Common myeloid progenitor, CD34-positive (primary cell): Measurements from ENCODE around the gene FAM83C. TPM values are rescaled to one million over a fixed set of nuclear protein-coding genes. Genes with fewer than 3 reads are reported as not detected.

Experiments
- CTCF ChIA-PET: fragments of 350-600 bp; sonication (Branson Sonifier 250); formaldehyde crosslinking; loops from one replicate; lab custom pipeline; 2021; ENCODE audit warnings: antibody characterized with exemption; lab: Charles Lee
- POLR2A ChIA-PET: fragments of 350-600 bp; sonication (Branson Sonifier 250); formaldehyde crosslinking; loops from one replicate; lab custom pipeline; 2021; ENCODE audit warnings: antibody characterized with exemption; lab: Charles Lee
- DNase-seq, 3 donors: peaks; one replicate each; pipeline versions ENCODE4 v3.0.0 to v3.0.0-alpha.2; 2013
- H3K27ac ChIP-seq, 2 experiments: 1 replicate in 1 of 2; 2 replicates in 1 of 2; pipeline ENCODE4 v1.7.0; 2013; ENCODE audit warnings: inconsistent platforms in 2 of 2, low read length in 2 of 2, mild to moderate bottlenecking in 2 of 2, low read depth in 1 of 2, moderate library complexity in 1 of 2; ENCODE audit not compliant: severe bottlenecking in 2 of 2, insufficient read depth in 1 of 2, poor library complexity in 1 of 2
- H3K27me3 ChIP-seq, 5 experiments: replicated peaks in 2 of 5; 1 replicate in 3 of 5; 2 replicates in 2 of 5; pipeline versions ENCODE4 v1.6.1 to v1.7.0; 2013; ENCODE audit warnings: low read length in 4 of 5, mild to moderate bottlenecking in 2 of 5, moderate library complexity in 2 of 5, inconsistent platforms in 1 of 5; ENCODE audit not compliant: insufficient read depth in 5 of 5, control insufficient read depth in 4 of 5
- H3K36me3 ChIP-seq, 4 experiments: 1 replicate in 2 of 4; 2 replicates in 2 of 4; pipeline versions ENCODE4 v1.6.1 to v1.7.0; 2013; ENCODE audit warnings: low read length in 3 of 4, control low read depth in 1 of 4, mild to moderate bottlenecking in 1 of 4; ENCODE audit not compliant: control insufficient read depth in 4 of 4, insufficient read depth in 4 of 4
- H3K4me1 ChIP-seq, 4 experiments: 1 replicate in 3 of 4; 2 replicates in 1 of 4; pipeline versions ENCODE4 v1.6.1 to v1.7.1; 2013; ENCODE audit warnings: low read length in 3 of 4, mild to moderate bottlenecking in 3 of 4, control low read depth in 1 of 4, inconsistent platforms in 1 of 4, moderate library complexity in 1 of 4; ENCODE audit not compliant: control insufficient read depth in 4 of 4, insufficient read depth in 4 of 4; ENCODE audit errors: control extremely low read depth in 1 of 4
- H3K4me3 ChIP-seq, 7 experiments: 1 replicate in 4 of 7; 2 replicates in 3 of 7; pipeline versions ENCODE4 v1.5.1 to v1.7.0; 2013; ENCODE audit warnings: mild to moderate bottlenecking in 7 of 7, low read length in 6 of 7, moderate library complexity in 6 of 7, inconsistent platforms in 2 of 7, low read depth in 2 of 7, control low read depth in 1 of 7; ENCODE audit not compliant: insufficient read depth in 4 of 7, control insufficient read depth in 1 of 7; ENCODE audit errors: extremely low read depth in 1 of 7
- H3K9me3 ChIP-seq, 5 experiments: 1 replicate in 4 of 5; 2 replicates in 1 of 5; pipeline versions ENCODE4 v1.6.1 to v1.7.1; 2013; ENCODE audit warnings: low read length in 4 of 5, mild to moderate bottlenecking in 2 of 5, inconsistent platforms in 1 of 5, low read depth in 1 of 5, moderate library complexity in 1 of 5; ENCODE audit not compliant: control insufficient read depth in 4 of 5, insufficient read depth in 2 of 5; ENCODE audit errors: control extremely low read depth in 1 of 5
- WGBS: methylation state at CpG from one replicate; pipeline ENCODE4 v1.1.5; 2013; ENCODE audit not compliant: insufficient coverage; 5-methylcytosine and 5-hydroxymethylcytosine counted together
- polyA plus RNA-seq: library from polyadenylated mRNA; unstranded; fragments of 120-200 nt; gene quantifications from one replicate; pipeline ENCODE4 v1.2.1, GENCODE V29; 2013

The FAM83C gene
- polyA plus RNA-seq = not detected

- Histone ChIP-seq H3K27me3 (no peaks in the 10 kb centered on the region), H3K4me3 (no peak within 1 kb of the TSS), H3K36me3 (no peaks in the 10 kb centered on the region), H3K27ac (no peak within 1 kb of the TSS), H3K9me3 (no peaks in the 10 kb centered on the region), H3K4me1 (peaks cover 0 to 2% (median 0%) of the 10 kb centered on the region in 4 experiments)
- CTCF ChIA-PET = interaction anchor here (1.3 to 4.3 kb wide), 2 partner anchors 12 kb away, joined by 3 to 17 read pairs; no protein-coding TSS in a partner anchor
- DNase-seq = no peak
- POLR2A ChIA-PET = no interaction called here
- 94% methylated on average over 37 of the region's 40 CpGs for WGBS
These were observed at the start of gene FAM83C for GRCh38 chr20:35291654-35292503. FAM83C (minus strand) TSS chr20:35292425; CDS start chr20:35292304, 121 bp downstream.

GRCh38 chr20:35341366-35342028 lies 49.3 kb upstream of the FAM83C start:
- WGBS = 75% methylated on average over 2 of the region's 4 CpGs
- no peaks in the 10 kb centered on the region for H3K27me3 ChIP-seq
- no peak for DNase-seq
- POLR2A ChIA-PET = no interaction called here
- no peak overlapping the region for H3K4me3 ChIP-seq
- H3K9me3 ChIP-seq = no peaks in the 10 kb centered on the region
- CTCF ChIA-PET = interaction anchor here (1.0 to 2.9 kb wide), 3 partner anchors 12 to 106 kb away, joined by 3 to 12 read pairs (median 6); no protein-coding TSS in a partner anchor
- no peak overlapping the region for H3K27ac ChIP-seq
- H3K4me1 ChIP-seq = peaks cover 0 to 6% (median 0%) of the 10 kb centered on the region in 4 experiments
- H3K36me3 ChIP-seq = peaks cover 3 to 32% (median 24%) of the 10 kb centered on the region in 4 experiments

- CTCF ChIA-PET = no interaction called here
- no peak overlapping the region for H3K27ac ChIP-seq
These were observed 48.2 kb upstream of the FAM83C start for GRCh38 chr20:35340436-35340835.

GRCh38 chr20:35339636-35340035 lies 47.4 kb upstream of the FAM83C start:
- no CpG with 5 or more reads among the region's 1 CpG for WGBS
- POLR2A ChIA-PET = no interaction called here
- Histone ChIP-seq H3K4me1 (peaks cover 0 to 6% (median 0%) of the 10 kb centered on the region in 4 experiments), H3K36me3 (peaks cover 0 to 18% (median 12%) of the 10 kb centered on the region in 4 experiments), H3K9me3 (no peaks in the 10 kb centered on the region), H3K27ac (no peak overlapping the region), H3K4me3 (no peak overlapping the region), H3K27me3 (no peaks in the 10 kb centered on the region)
- DNase-seq = no peak
- CTCF ChIA-PET = no interaction called here

More at GRCh38 chr20:35340436-35340835, 48.2 kb upstream of the FAM83C start:
- no peaks in the 10 kb centered on the region for H3K27me3 ChIP-seq
- H3K4me1 ChIP-seq = peaks cover 0 to 6% (median 0%) of the 10 kb centered on the region in 4 experiments
- WGBS = 100% methylated on average over 2 of the region's 2 CpGs
- no peak for DNase-seq
- H3K9me3 ChIP-seq = no peaks in the 10 kb centered on the region
- H3K4me3 ChIP-seq = no peak overlapping the region
- peaks cover 0 to 24% (median 18%) of the 10 kb centered on the region in 4 experiments for H3K36me3 ChIP-seq
- POLR2A ChIA-PET = no interaction called here

- Histone ChIP-seq H3K36me3 (peaks cover 0 to 15% (median 9%) of the 10 kb centered on the region in 4 experiments), H3K4me1 (peaks cover 0 to 2% (median 0%) of the 10 kb centered on the region in 4 experiments), H3K27ac (no peak overlapping the region), H3K4me3 (no peak overlapping the region), H3K9me3 (no peaks in the 10 kb centered on the region), H3K27me3 (no peaks in the 10 kb centered on the region)
- WGBS = 100% methylated on average over 1 of the region's 2 CpGs
- no peak for DNase-seq
- CTCF ChIA-PET = interaction anchor here (1.5 kb wide), 1 partner anchor 35 kb away, joined by 6 read pairs; no protein-coding TSS in a partner anchor
- POLR2A ChIA-PET = no interaction called here
These were observed 46.8 kb upstream of the FAM83C start for GRCh38 chr20:35339007-35339406.

- peaks cover 0 to 3% (median 0%) of the 10 kb centered on the region in 4 experiments for H3K36me3 ChIP-seq
- H3K27ac ChIP-seq = no peak overlapping the region
- H3K9me3 ChIP-seq = no peaks in the 10 kb centered on the region
- CTCF ChIA-PET = interaction anchor here (0.9 to 1.1 kb wide), 2 partner anchors 34 to 104 kb away, joined by 3 read pairs; partner anchors contain the start of gene GDF5
- no peak for DNase-seq
- 100% methylated on average over 1 of the region's 5 CpGs for WGBS
- H3K4me1 ChIP-seq = no peaks in the 10 kb centered on the region
- no peaks in the 10 kb centered on the region for H3K27me3 ChIP-seq
- no peak overlapping the region for H3K4me3 ChIP-seq
- POLR2A ChIA-PET = no interaction called here
These were observed 42.3 kb upstream of the FAM83C start for GRCh38 chr20:35334311-35335101.
